Uterus (tissue), 2 donors: ENCODE results near the gene SUCLA2.

Experiments used
- CTCF ChIP-seq, 4 experiments: fragments of 200-600 bp in 2 of 4; fragments of 450-650 bp in 2 of 4; sonication (generic) in 2 of 4; IDR thresholded peaks; one replicate each; pipeline ENCODE4 v1.5.1; 2016 to 2019; ENCODE audit warnings: antibody characterized with exemption in 4 of 4, mild to moderate bottlenecking in 2 of 4, moderate library complexity in 1 of 4
- POLR2A ChIP-seq, 2 donors: fragments of 450-650 bp; IDR thresholded peaks; one replicate each; pipeline ENCODE4 v1.6.1; 2016; ENCODE audit warnings: antibody characterized with exemption in 2 of 2, mild to moderate bottlenecking in 1 of 2, moderate library complexity in 1 of 2

GRCh38 chr13:47934371-47934770 lies 66.7 kb downstream of the SUCLA2 start:
- TF ChIP-seq CTCF (IDR thresholded peaks at IDR 0.05), result no peak
- no peak for TF ChIP-seq POLR2A (IDR thresholded peaks at IDR 0.05)
